WTC11 (cell line): ENCODE measurements around the gene SLC35F4.

Experiments
- CTCF ChIP-seq: fragments of 200-600 bp; IDR thresholded peaks from 2 replicates; pipeline ENCODE4 v1.8.0; 2022; ENCODE audit warnings: antibody characterized with exemption
- HMGXB4 ChIP-seq: sonication (generic); formaldehyde crosslinking; IDR thresholded peaks from 2 replicates; pipeline ENCODE4 v1.8.1; 2023; ENCODE audit warnings: mild to moderate bottlenecking, moderate library complexity, missing genetic modification reagents
- SMAD4 ChIP-seq: sonication (generic); formaldehyde crosslinking; IDR thresholded peaks from 2 replicates; pipeline ENCODE4 v1.8.0; 2022; ENCODE audit warnings: mild to moderate bottlenecking, missing genetic modification reagents
- SP1 ChIP-seq: sonication (generic); formaldehyde crosslinking; conservative IDR thresholded peaks from 2 replicates; pipeline ENCODE4 v1.8.1; 2022; ENCODE audit warnings: missing genetic modification reagents
- TF ChIP-seq, protein P1 (sequence below): sonication (generic); formaldehyde crosslinking; conservative IDR thresholded peaks from 2 replicates; pipeline ENCODE4 v1.8.1; 2023; ENCODE audit warnings: mild to moderate bottlenecking, low read depth, missing genetic modification reagents, moderate library complexity

DNA sequence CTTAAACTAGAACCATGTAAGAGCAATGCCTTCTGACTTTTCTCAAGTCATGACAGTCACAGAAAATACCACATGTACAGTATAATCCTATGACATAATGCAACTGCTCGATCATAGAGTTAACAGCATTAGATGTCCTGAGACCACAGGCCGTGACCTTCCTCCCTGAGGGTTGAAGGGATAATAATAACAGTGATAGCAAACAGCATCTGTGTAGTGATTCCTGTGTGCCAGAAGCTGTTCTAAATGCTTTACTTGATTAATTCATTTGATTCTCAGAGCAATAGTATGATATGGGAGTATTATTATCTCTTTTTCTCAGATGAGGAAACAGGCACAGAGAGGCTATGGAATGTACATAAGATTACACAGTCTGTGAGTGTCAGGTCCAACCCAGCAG is 53.2 kb downstream of the SLC35F4 start:
- TF ChIP-seq CTCF (no peak), SP1 (CRISPR knock-in tag) (no peak), HMGXB4 (CRISPR knock-in tag) (no peak), SMAD4 (CRISPR knock-in tag) (no peak)
- TF ChIP-seq, protein P1, sequence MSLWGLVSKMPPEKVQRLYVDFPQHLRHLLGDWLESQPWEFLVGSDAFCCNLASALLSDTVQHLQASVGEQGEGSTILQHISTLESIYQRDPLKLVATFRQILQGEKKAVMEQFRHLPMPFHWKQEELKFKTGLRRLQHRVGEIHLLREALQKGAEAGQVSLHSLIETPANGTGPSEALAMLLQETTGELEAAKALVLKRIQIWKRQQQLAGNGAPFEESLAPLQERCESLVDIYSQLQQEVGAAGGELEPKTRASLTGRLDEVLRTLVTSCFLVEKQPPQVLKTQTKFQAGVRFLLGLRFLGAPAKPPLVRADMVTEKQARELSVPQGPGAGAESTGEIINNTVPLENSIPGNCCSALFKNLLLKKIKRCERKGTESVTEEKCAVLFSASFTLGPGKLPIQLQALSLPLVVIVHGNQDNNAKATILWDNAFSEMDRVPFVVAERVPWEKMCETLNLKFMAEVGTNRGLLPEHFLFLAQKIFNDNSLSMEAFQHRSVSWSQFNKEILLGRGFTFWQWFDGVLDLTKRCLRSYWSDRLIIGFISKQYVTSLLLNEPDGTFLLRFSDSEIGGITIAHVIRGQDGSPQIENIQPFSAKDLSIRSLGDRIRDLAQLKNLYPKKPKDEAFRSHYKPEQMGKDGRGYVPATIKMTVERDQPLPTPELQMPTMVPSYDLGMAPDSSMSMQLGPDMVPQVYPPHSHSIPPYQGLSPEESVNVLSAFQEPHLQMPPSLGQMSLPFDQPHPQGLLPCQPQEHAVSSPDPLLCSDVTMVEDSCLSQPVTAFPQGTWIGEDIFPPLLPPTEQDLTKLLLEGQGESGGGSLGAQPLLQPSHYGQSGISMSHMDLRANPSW (CRISPR knock-in tag) = no peak
